ACHN (cell line): Measurements from ENCODE around the gene CTNNA1.
A peak's percentile ranks its signal among the peaks of the same experiment; 100 is the strongest.

Experiments
- DNase-seq: peaks from one replicate; pipeline ENCODE4 v3.0.0-alpha.2; 2015
- in situ Hi-C: cut with HindIII; loops from 2 replicates; pipeline ENCODE4 v1.10.0; 2017; ENCODE audit warnings: low sequenced_read_pairs, low pct_ligation_motif_present, low pct_unique_long_range_greater_than_20kb

The CTNNA1 gene

GRCh38 chr5:138964647-138965201 lies 211.5 kb downstream of the CTNNA1 start:
- in situ Hi-C loops = no loop called here
- no peak for DNase-seq

GRCh38 chr5:138965626-138966025 lies 212.4 kb downstream of the CTNNA1 start:
- DNase-seq = no peak
- in situ Hi-C loops = no loop called here

- in situ Hi-C loops = no loop called here
- DNase-seq = no peak
Observed at GRCh38 chr5:138966236-138966985, 213.2 kb downstream of the CTNNA1 start.

DNA sequence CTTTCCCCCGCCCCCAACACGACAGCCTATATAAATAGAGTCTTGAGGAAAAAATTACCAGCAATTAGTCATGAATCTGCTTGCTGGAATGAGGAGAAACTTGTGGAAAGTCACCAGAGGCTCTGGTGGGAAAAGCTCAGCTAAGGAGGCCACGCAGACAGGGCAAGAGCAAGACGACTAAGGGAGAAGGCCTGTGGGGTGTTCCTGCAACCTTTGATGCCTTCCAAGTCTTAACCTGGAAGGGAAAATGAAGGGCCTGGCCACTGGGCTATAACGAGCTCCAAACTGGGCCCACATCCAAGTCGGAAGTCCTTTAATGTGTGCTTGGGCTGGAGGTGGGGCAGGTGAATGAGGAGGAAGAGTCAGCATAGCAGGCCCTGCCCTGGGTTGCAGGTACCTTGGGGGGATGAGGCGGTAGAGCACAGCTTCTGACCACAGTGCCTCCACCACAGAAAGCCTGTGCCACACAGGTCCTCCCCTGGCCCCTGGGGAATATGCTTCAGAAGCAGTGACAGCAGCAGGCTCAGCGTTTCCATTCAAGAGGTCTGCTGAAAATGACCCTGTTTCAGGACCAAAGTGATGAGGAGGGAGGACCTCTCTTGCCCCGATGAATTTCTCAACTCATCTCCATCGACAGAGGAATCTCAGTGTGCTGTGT lies 214.7 kb downstream of the CTNNA1 start:
- in situ Hi-C loops = no loop called here
- DNase-seq = no peak

DNA sequence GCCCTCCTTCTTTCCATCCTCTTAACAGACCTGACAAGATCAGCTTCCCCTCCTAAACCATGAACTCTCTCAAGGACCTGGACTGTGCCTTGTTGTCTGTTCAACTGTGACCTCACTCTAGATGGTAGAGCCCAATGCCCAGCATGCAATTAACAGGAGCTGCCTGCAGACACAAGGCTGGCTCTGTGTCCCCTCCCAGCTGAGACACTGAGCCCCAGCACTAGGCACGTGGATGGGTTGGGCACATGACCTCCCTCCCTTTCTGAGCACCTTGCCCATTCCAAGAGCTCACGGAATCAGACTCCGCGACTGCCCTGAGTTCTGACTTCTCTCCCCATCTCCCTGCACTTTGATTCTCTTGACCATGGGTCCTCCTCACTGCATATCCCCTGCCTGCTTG lies 215.4 kb downstream of the CTNNA1 start:
- in situ Hi-C loops = no loop called here
- no peak for DNase-seq

DNA sequence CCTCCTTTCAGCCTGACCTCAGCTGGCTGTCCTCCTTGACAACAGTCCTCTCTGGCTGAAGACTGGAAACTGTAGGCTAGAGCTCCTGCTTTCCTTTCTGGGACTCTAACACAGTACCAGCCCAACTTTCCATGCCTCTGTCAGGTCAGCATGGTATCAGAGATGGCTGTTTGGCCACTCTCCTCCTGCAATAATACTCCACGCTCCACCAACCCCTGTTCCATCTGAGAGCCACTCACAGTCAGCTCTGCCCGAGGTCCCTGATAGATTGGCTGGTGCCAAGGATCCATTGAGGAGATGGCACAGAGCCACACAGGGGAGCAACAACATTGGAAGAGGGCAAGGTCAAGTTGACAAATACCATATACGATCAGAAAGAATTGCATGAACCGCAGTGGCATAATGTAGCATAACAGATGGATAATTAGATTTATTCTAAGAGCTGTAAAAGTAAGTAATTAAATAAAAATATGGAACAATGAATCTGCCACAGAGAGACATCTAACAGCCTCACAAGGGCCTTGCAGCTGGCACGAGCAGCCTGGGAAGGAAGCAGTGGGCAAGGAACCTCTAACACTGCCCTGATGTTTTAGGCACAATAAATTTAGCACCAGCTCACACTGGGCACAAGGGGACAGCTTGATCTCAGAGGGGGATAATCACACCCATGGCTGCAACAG lies 216.2 kb downstream of the CTNNA1 start:
- no peak for DNase-seq
- in situ Hi-C loops = no loop called here

DNA sequence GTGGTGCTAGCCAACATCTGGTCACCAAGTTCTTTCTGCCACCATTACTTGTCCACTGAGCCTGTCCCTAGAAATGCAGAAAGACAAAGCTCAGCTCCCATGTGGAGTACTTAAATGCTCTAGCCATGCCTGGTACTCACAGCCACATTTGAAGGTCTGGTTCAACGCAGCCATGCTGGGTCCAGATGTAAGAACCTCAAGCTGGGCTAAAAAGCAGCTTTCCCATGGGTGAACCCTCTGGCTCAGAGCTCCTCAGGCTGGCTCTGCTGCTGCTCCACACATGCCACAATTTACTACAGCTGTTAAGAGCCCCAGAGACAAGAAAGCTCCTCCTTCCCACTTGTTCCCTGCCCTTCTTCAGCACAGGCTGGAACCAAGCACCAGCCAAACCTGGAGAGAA lies 219.0 kb downstream of the CTNNA1 start:
- in situ Hi-C loops = no loop called here
- no peak for DNase-seq

DNA sequence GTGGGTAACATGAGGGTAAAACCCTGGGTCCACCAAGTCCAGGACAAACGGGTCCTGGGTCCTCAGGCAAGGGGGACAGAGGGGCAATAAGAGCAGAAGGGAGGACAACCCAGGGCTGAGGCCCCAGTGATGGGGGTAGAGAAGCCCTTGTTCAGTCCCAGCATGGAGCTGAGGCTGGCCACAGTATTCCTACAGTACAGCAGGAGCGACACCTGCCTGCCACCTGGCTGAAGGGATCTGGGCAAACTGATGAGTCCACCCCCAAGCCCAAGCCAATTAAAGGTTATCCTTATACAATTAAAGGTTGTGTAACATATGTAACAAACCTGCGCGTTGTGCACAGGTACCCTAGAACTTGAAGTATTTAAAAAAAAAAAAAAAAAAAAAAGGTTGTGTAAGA lies 219.6 kb downstream of the CTNNA1 start:
- in situ Hi-C loops = no loop called here
- no peak for DNase-seq

DNA sequence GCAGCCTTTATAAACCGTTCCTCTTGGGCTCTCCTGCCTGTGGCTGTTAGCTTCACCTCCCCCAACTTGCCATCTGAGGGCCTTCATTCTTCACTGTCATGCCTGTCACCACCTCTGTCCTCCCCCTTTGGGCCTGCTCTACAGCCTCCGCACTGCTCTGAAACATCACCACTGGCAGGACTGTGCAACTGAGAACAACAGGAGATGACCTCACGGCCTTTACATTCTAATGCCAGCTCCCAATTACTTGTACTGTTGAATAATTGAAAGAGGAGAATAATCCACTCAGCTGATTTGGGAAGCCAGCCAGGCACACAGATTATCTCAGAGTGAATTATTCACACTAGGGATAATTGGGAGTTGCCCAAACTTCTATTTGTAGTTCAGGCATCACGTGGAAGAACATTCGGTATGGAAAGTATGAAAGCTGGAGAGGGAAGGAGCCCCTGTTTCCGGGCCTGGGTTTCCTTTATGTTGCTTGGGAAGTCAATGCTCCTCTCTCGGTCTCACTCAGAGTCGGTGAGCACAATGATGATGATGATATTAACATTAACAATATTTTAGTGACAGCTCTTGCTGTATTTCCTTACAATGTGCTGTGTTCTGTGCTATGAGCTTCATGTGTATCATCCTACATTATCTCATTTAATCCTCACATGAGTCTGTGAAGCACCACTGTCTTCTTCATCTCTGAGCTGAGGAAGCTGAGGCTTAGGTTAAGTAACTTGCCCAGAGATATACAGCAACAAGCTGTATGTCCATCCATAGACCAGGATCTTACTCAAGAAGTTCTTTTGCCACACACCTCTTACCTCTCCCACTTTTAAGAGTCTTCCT lies 221.2 kb downstream of the CTNNA1 start:
- in situ Hi-C loops = no loop called here
- no peak for DNase-seq

DNA sequence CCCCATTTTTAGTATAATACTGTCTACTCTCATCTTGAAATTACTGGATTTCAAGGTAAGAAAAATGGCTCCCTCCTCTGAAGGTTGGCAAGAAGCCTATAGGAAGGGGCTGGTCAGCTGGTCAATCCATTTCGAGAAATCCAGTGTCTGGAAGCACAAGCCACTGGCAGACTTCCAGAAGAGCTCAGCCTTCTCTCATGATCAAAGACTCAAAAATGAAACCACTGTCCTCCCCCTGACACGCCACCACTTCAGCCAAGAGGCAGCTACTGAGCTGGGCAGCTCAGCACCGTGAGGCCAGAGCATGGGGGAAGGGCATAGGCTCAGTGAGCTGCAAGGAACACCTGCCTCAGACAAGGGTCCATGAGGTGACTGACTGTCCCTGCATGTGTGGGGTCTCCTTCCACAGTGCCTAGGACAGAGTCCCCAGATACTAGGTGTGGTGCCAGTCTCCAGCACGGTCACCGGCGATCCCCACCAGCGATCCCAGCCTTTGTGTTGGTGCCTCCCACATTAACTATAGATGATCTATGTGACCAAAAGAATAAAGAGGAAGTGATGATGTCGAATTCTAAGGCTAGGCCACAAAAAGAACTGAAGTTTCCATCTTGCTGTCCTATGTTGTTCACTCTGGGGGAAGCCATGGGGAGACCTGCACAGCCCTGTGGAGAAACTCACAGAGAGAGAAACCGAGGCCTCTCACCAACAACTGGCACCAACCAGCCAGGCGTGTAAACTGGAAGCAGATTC lies 222.0 kb downstream of the CTNNA1 start:
- DNase-seq = no peak

DNA sequence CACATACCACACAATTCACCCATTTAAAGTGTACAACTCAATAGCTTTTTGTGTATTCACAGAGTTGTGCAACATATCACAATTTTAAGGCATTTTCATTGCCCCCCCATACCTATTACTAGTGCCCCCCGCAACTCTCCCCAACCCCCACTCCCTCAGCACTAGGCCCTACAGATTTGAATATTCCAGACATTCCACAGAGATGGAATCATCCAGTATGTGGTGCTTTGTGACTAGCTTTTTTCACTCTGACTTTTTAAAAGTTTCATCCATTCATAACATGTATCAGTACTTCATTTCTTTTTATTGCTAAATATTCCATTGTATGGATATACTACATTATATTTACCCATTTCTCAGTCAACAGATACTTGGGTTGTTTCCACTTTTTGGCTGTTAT lies 224.9 kb downstream of the CTNNA1 start:
- in situ Hi-C loops = no loop called here

More for the DNA sequence above, 222.0 kb downstream of the CTNNA1 start:
- in situ Hi-C loops = no loop called here

DNA sequence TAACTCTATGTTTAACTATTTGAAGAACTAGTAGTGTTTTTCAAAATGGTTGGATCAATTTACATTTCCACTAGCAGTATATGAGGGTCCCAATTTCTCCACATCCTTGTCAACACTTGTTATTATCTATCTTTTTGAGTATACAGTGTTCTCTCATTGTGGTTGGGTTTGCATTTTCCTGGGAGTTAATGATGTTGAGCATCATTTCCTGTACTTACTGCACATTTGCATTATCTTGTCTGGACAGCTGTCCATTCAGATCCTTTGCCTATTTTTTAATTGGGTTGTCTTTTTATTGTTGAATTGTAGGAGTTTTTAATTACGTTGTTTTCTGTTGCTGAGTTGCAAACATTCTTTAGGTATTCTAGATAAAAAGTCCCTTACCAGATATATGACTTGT lies 225.4 kb downstream of the CTNNA1 start:
- no peak for DNase-seq
- in situ Hi-C loops = no loop called here

More for the DNA sequence above, 224.9 kb downstream of the CTNNA1 start:
- peak; percentile 43 for DNase-seq

DNA sequence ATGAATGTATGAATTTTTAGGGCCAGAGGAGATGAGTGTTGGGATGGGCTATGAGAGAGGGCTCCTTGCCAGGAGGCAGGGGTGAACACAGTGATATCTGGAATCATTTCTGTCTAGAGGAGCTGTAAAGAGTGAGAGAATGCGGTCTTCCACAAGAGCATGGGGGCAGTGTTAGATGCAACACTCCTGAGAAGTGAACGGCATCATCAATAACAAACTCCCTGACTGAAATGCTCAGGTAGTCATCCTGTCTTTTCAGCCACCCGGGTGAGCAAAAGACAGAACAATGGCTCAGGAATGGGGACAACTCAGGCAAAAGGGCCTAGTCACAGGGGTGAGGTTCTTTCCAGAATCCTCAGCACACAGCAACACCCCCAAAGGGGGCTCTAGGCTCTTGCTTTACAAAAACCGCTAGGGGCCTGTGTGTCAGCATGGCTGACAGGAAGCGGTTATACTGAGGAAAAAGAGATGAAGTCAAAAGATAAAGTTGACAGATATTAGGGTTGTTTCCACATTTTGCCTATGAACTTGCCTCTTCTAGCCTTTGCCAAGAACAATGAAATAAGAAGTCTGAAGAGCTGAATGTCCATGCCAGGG lies 226.6 kb downstream of the CTNNA1 start:
- no peak for DNase-seq
- in situ Hi-C loops = no loop called here

- in situ Hi-C loops = no loop called here
- DNase-seq = no peak
Observed at GRCh38 chr5:138980441-138980840, 227.2 kb downstream of the CTNNA1 start.

DNA sequence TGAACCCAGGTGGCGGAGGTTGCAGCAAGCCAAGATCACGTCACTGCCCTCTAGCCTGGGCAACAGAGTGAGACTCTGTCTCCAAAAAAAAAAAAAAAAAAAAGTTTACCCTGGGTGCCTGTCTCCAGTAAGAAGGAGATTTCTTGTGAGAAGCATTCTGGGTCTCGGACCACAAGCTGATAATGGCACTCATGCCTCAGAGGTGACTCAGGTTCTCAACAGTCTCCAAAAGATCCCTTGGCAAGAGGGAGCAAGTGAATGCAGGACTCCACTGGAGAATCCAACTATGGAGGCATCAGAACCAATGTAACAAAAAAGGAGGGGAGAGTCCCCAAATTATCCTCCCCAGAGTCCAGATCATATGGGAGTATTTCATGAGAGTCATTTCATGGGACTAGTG lies 227.9 kb downstream of the CTNNA1 start:
- peak; percentile 34 for DNase-seq
- in situ Hi-C loops = no loop called here

GRCh38 chr5:138981586-138981985 lies 228.4 kb downstream of the CTNNA1 start:
- no peak for DNase-seq
- in situ Hi-C loops = no loop called here

GRCh38 chr5:138983984-138984383 lies 230.8 kb downstream of the CTNNA1 start:
- no peak for DNase-seq
- in situ Hi-C loops = no loop called here
